ENCODE results near the gene CDH3. TPM values are rescaled to one million over a fixed set of nuclear protein-coding genes. Genes with fewer than 3 reads are reported as not detected.

Gene CDH3
- under 0.01 TPM in 1 of 2 replicates, not detected in the other for total RNA-seq

DNA sequence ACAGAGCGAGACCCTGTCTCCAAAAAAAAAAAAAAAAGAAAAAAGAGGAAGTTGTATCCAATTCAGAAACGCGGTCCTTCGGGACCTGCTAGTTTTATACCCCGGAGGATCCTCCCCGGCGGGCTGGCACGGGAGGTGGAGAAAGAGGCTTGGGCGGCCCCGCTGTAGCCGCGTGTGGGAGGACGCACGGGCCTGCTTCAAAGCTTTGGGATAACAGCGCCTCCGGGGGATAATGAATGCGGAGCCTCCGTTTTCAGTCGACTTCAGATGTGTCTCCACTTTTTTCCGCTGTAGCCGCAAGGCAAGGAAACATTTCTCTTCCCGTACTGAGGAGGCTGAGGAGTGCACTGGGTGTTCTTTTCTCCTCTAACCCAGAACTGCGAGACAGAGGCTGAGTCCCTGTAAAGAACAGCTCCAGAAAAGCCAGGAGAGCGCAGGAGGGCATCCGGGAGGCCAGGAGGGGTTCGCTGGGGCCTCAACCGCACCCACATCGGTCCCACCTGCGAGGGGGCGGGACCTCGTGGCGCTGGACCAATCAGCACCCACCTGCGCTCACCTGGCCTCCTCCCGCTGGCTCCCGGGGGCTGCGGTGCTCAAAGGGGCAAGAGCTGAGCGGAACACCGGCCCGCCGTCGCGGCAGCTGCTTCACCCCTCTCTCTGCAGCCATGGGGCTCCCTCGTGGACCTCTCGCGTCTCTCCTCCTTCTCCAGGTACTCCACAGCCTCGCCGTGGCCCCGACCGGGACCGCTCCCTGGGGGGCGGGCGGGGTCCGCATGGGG lies at the start of gene CDH3:
TSS of gene CDH3 (plus strand) at position 596 of the 779 bp plus-strand sequence. CDS start at position 666, 70 bp downstream.

DNA sequence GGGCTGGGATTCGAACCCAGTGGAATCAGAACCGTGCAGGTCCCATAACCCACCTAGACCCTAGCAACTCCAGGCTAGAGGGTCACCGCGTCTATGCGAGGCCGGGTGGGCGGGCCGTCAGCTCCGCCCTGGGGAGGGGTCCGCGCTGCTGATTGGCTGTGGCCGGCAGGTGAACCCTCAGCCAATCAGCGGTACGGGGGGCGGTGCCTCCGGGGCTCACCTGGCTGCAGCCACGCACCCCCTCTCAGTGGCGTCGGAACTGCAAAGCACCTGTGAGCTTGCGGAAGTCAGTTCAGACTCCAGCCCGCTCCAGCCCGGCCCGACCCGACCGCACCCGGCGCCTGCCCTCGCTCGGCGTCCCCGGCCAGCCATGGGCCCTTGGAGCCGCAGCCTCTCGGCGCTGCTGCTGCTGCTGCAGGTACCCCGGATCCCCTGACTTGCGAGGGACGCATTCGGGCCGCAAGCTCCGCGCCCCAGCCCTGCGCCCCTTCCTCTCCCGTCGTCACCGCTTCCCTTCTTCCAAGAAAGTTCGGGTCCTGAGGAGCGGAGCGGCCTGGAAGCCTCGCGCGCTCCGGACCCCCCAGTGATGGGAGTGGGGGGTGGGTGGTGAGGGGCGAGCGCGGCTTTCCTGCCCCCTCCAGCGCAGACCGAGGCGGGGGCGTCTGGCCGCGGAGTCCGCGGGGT lies 92.1 kb downstream of the CDH3 start, which contains the start of gene CDH1:
TSS of gene CDH1 (plus strand) at position 247 of the 684 bp plus-strand sequence. CDS start at position 371, 124 bp downstream.

Other genes starting within 250 kb of the CDH3 start
- under 0.01 TPM in 1 of 2 replicates, not detected in the other for gene SMPD3, start 196.8 kb upstream of the CDH3 start, total RNA-seq
- 16.4 and 18.2 TPM in 2 replicates for gene ZFP90, start 106.0 kb upstream of the CDH3 start, total RNA-seq
- not detected in 2 replicates for gene CDH1, start 92.0 kb downstream of the CDH3 start, total RNA-seq
- 22.8 and 23.3 TPM in 2 replicates for gene TANGO6, start 198.2 kb downstream of the CDH3 start, total RNA-seq

Data from endothelial cell of coronary artery (primary cell).